ENCODE data around the gene TBATA. TPM values are rescaled to one million over a fixed set of nuclear protein-coding genes. Genes with fewer than 3 reads are reported as not detected.

TBATA gene
- total and polyA plus RNA-seq, 7 donors: not detected

DNA sequence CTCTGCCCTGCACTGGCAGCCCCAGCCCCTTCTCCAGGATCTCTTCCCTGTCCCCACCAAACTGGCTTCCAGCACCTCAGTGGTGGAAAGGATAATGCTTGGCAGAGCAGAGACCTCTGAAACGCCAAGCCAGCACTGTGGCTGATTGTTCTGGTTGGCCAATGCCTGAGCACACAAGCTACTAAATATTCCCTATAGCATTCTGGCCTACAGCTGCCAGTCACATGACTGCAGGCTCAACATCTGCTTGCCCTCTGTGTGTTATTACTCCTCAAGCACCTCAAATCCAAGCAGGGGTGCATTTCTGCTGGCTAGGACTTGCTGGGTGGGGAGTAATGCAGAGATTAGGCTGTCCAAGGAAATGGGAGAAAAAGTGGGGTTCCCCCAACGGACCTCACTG, 6.1 kb downstream of the TBATA start:
- no peak overlapping the region for H3K27ac ChIP-seq
- no peaks in the 10 kb centered on the region for H3K27me3 ChIP-seq
- no peak for DNase-seq
- WGBS, 2 donors: 57 to 74% methylated on average over 2 of the region's 2 CpGs
- no peak overlapping the region for H3K4me3 ChIP-seq
- TF ChIP-seq, protein P1, sequence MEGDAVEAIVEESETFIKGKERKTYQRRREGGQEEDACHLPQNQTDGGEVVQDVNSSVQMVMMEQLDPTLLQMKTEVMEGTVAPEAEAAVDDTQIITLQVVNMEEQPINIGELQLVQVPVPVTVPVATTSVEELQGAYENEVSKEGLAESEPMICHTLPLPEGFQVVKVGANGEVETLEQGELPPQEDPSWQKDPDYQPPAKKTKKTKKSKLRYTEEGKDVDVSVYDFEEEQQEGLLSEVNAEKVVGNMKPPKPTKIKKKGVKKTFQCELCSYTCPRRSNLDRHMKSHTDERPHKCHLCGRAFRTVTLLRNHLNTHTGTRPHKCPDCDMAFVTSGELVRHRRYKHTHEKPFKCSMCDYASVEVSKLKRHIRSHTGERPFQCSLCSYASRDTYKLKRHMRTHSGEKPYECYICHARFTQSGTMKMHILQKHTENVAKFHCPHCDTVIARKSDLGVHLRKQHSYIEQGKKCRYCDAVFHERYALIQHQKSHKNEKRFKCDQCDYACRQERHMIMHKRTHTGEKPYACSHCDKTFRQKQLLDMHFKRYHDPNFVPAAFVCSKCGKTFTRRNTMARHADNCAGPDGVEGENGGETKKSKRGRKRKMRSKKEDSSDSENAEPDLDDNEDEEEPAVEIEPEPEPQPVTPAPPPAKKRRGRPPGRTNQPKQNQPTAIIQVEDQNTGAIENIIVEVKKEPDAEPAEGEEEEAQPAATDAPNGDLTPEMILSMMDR (IDR thresholded peaks at IDR 0.05): no peak
- TF ChIP-seq EP300 (IDR thresholded peaks at IDR 0.05): no peak
- TF ChIP-seq POLR2A (IDR thresholded peaks at IDR 0.05): no peak
- TF ChIP-seq POLR2AphosphoS5 (IDR thresholded peaks at IDR 0.05): no peak
- no peaks in the 10 kb centered on the region for H3K9me3 ChIP-seq
- H3K4me1 ChIP-seq: no peaks in the 10 kb centered on the region
- intact Hi-C loops (cut with DNase I): no loop called here
- H3K36me3 ChIP-seq: no peaks in the 10 kb centered on the region

DNA sequence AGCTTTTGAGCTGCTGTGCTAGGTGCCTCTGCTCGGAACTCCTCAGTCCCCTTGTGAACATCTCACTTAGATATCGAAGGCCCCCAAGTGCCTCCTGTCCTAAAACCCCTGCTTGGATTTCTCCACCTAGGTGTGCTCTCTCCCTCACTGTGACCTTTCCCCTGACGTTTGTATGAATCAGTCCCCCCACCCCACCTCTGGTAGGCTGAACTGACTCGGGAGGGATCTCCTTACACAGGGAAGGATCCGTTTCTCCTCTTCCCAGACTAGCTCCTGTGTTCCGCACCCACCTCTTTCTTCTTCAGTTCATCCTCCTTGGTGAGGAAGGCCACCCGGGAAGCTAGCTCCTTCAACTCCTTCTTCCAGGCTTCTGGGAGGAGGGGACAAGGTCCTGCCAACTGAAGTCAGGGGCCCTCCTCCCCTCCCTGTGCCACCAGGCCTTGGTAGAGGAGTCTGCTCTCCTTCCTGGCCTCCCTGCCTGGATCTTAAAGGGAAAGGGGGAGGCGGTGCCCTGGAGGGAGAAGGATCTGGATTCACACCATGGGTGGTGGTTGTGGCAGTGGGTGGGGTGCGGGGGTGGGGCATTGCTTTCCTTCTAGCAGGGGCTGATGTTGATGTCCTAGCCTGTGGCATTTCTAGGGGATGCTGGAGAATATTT, 6.8 kb downstream of the TBATA start:
- Histone ChIP-seq H3K4me1 (no peaks in the 10 kb centered on the region), H3K27ac (no peak overlapping the region), H3K36me3 (no peaks in the 10 kb centered on the region), H3K9me3 (no peaks in the 10 kb centered on the region), H3K27me3 (no peaks in the 10 kb centered on the region), H3K4me3 (no peak overlapping the region)
- TF ChIP-seq, protein P1 (IDR thresholded peaks at IDR 0.05): no peak
- TF ChIP-seq POLR2A (IDR thresholded peaks at IDR 0.05) (no peak), EP300 (IDR thresholded peaks at IDR 0.05) (no peak), POLR2AphosphoS5 (IDR thresholded peaks at IDR 0.05) (no peak)
- intact Hi-C loops (cut with DNase I): no loop called here
- DNase-seq: no peak
- WGBS, 2 donors: 78 to 85% methylated on average over 9 of the region's 9 CpGs

DNA sequence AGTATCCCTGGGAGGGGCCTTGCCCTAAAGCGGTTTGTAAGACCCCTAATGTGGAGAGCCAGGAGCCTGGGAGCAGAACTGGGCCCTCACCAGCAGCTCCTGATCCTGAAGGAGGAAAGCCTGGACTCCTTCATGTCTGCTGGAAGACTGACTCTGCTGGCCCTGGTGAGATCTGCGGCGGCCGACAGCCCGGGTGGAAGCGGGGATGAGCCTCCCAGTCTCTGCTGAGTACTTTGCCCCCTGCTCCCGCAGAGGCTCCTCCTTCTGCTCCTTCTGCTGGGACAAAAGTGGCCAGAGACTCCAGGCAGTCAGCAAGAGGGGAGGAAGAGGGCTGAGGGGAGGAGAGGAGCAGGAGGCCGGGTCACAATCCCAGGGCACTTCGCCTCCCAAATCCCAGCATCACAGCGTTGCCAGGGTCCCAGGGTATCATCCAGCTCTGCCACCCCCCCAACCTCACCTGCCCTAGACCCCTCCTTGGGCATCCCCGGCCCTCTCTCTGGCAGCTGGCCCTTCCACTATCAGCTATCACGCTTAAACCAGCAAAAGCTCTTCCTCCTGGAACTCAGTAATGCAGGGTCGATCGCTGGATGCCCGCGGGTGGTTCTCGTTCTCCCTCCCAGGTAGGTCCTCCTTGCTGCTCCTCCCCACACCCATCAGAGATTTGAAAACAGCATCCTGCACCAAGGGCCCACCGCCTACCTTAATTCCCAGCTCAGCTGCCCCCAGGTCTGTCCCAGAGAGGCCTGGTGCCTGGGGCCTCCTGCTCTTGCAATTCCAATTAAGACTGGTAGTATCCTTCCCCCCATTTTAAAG, 7.9 kb downstream of the TBATA start:
- TF ChIP-seq, protein P1 (IDR thresholded peaks at IDR 0.05): no peak
- TF ChIP-seq POLR2AphosphoS5 (IDR thresholded peaks at IDR 0.05): no peak
- no peak for TF ChIP-seq EP300 (IDR thresholded peaks at IDR 0.05)
- no peak for TF ChIP-seq POLR2A (IDR thresholded peaks at IDR 0.05)
- H3K27ac ChIP-seq: no peak overlapping the region
- intact Hi-C loops (cut with DNase I): no loop called here
- H3K9me3 ChIP-seq: no peaks in the 10 kb centered on the region
- H3K4me3 ChIP-seq: no peak overlapping the region
- no peaks in the 10 kb centered on the region for H3K27me3 ChIP-seq
- 87 to 93% methylated on average over 18 of the region's 18 CpGs for WGBS, 2 donors
- no peaks in the 10 kb centered on the region for H3K4me1 ChIP-seq
- H3K36me3 ChIP-seq: no peaks in the 10 kb centered on the region
- no peak for DNase-seq

DNA sequence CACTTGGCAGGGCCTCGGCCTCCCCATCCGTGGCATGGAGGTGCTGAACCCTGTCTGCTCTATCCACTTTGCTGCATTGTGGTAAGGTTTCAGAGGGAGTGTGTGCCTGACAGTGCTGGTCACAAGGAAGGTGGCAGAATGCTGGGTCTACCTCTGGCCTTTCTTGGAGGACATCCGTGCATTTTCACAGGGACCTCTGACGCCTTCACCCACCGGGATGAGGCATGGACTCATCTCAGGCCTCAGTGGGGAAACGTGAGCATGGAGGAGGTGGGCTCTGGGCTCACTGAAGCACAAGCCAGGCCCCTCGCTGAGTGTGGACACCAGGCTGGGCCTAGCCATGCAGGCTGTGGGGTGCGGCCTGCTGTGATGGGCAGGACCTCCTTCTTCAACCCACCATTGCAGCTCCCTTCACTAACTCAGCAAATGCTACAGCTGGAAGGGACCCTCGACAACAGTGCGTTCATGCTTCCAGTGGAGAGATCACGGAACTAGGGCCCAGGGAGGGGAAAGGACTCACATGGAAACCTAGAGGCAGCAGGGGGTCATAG, 8.6 kb downstream of the TBATA start:
- intact Hi-C loops (cut with DNase I): no loop called here
- DNase-seq: no peak
- 89 to 95% methylated on average over 11 of the region's 11 CpGs for WGBS, 2 donors

More for the DNA sequence above, 8.6 kb downstream of the TBATA start:
- no peaks in the 10 kb centered on the region for H3K9me3 ChIP-seq
- no peaks in the 10 kb centered on the region for H3K27me3 ChIP-seq
- TF ChIP-seq, protein P1 (IDR thresholded peaks at IDR 0.05): no peak
- TF ChIP-seq POLR2AphosphoS5 (IDR thresholded peaks at IDR 0.05): no peak
- no peaks in the 10 kb centered on the region for H3K4me1 ChIP-seq
- H3K36me3 ChIP-seq: no peaks in the 10 kb centered on the region
- H3K27ac ChIP-seq: no peak overlapping the region
- H3K4me3 ChIP-seq: no peak overlapping the region
